Measurements from ENCODE around the gene DNAJC12.

DNAJC12 gene

GRCh38 chr10:67875340-67876238, 37.6 kb upstream of the DNAJC12 start:
- Histone ChIP-seq H3K27ac (ENCODE audit: insufficient read depth in 1 of 2, low read depth in 1 of 2, low read length in 2 of 2, poor library complexity in 1 of 2, severe bottlenecking in 2 of 2) (no peak overlapping the region), H3K4me1 (ENCODE audit: control extremely low read depth in 1 of 4, control insufficient read depth in 4 of 4, insufficient read depth in 4 of 4, low read length in 3 of 4) (no peaks in the 10 kb centered on the region), H3K4me3 (ENCODE audit: control insufficient read depth in 1 of 7, extremely low read depth in 1 of 7, insufficient read depth in 4 of 7, low read depth in 2 of 7, low read length in 6 of 7) (no peak overlapping the region), H3K9me3 (ENCODE audit: control extremely low read depth in 1 of 5, control insufficient read depth in 4 of 5, insufficient read depth in 2 of 5, low read depth in 1 of 5, low read length in 4 of 5) (no peaks in the 10 kb centered on the region), H3K36me3 (ENCODE audit: control insufficient read depth in 4 of 4, insufficient read depth in 4 of 4, low read length in 3 of 4) (no peaks in the 10 kb centered on the region), H3K27me3 (replicated peaks in 2 of 5; ENCODE audit: control insufficient read depth in 4 of 5, insufficient read depth in 5 of 5, low read length in 4 of 5) (no peaks in the 10 kb centered on the region)
- no peak for DNase-seq
- WGBS (ENCODE audit: insufficient coverage): 67% methylated on average over 1 of the region's 3 CpGs
- CTCF ChIA-PET: interaction anchor here (1.2 kb wide), 1 partner anchor 8 kb away, joined by 4 read pairs; the partner anchor contains the start of gene SIRT1
- POLR2A ChIA-PET: no interaction called here

GRCh38 chr10:67869996-67870395, 32.0 kb upstream of the DNAJC12 start:
- Histone ChIP-seq H3K27me3 (replicated peaks in 2 of 5; ENCODE audit: control insufficient read depth in 4 of 5, insufficient read depth in 5 of 5, low read length in 4 of 5) (no peaks in the 10 kb centered on the region), H3K4me1 (ENCODE audit: control extremely low read depth in 1 of 4, control insufficient read depth in 4 of 4, insufficient read depth in 4 of 4, low read length in 3 of 4) (no peaks in the 10 kb centered on the region), H3K27ac (ENCODE audit: insufficient read depth in 1 of 2, low read depth in 1 of 2, low read length in 2 of 2, poor library complexity in 1 of 2, severe bottlenecking in 2 of 2) (no peak overlapping the region), H3K9me3 (ENCODE audit: control extremely low read depth in 1 of 5, control insufficient read depth in 4 of 5, insufficient read depth in 2 of 5, low read depth in 1 of 5, low read length in 4 of 5) (no peaks in the 10 kb centered on the region), H3K4me3 (ENCODE audit: control insufficient read depth in 1 of 7, extremely low read depth in 1 of 7, insufficient read depth in 4 of 7, low read depth in 2 of 7, low read length in 6 of 7) (no peak overlapping the region), H3K36me3 (ENCODE audit: control insufficient read depth in 4 of 4, insufficient read depth in 4 of 4, low read length in 3 of 4) (no peaks in the 10 kb centered on the region)
- 96% methylated on average over 3 of the region's 6 CpGs for WGBS (ENCODE audit: insufficient coverage)
- POLR2A ChIA-PET: no interaction called here
- DNase-seq: no peak
- CTCF ChIA-PET: interaction anchor here (2.9 kb wide), 1 partner anchor 13 kb away, joined by 10 read pairs; the partner anchor contains the start of gene SIRT1

GRCh38 chr10:67868132-67868531, 30.1 kb upstream of the DNAJC12 start:
- Histone ChIP-seq H3K36me3 (ENCODE audit: control insufficient read depth in 4 of 4, insufficient read depth in 4 of 4, low read length in 3 of 4) (no peaks in the 10 kb centered on the region), H3K9me3 (ENCODE audit: control extremely low read depth in 1 of 5, control insufficient read depth in 4 of 5, insufficient read depth in 2 of 5, low read depth in 1 of 5, low read length in 4 of 5) (no peaks in the 10 kb centered on the region), H3K27me3 (replicated peaks in 2 of 5; ENCODE audit: control insufficient read depth in 4 of 5, insufficient read depth in 5 of 5, low read length in 4 of 5) (no peaks in the 10 kb centered on the region), H3K27ac (ENCODE audit: insufficient read depth in 1 of 2, low read depth in 1 of 2, low read length in 2 of 2, poor library complexity in 1 of 2, severe bottlenecking in 2 of 2) (no peak overlapping the region), H3K4me1 (ENCODE audit: control extremely low read depth in 1 of 4, control insufficient read depth in 4 of 4, insufficient read depth in 4 of 4, low read length in 3 of 4) (peaks cover 0 to 3% (median 0%) of the 10 kb centered on the region in 4 experiments), H3K4me3 (ENCODE audit: control insufficient read depth in 1 of 7, extremely low read depth in 1 of 7, insufficient read depth in 4 of 7, low read depth in 2 of 7, low read length in 6 of 7) (no peak overlapping the region)
- ChIA-PET CTCF (interaction anchor here (1.6 to 2.9 kb wide), 2 partner anchors 12 to 15 kb away, joined by 5 to 10 read pairs; partner anchors contain the start of gene SIRT1), POLR2A (interaction anchor here (0.6 kb wide), 1 partner anchor 187 kb away, joined by 6 read pairs; no protein-coding TSS in a partner anchor)
- WGBS (ENCODE audit: insufficient coverage): 100% methylated on average over 2 of the region's 2 CpGs
- no peak for DNase-seq

GRCh38 chr10:67864607-67865371, 26.8 kb upstream of the DNAJC12 start:
- no peak overlapping the region for H3K27ac ChIP-seq (ENCODE audit: insufficient read depth in 1 of 2, low read depth in 1 of 2, low read length in 2 of 2, poor library complexity in 1 of 2, severe bottlenecking in 2 of 2)
- H3K4me3 ChIP-seq (ENCODE audit: control insufficient read depth in 1 of 7, extremely low read depth in 1 of 7, insufficient read depth in 4 of 7, low read depth in 2 of 7, low read length in 6 of 7): no peak overlapping the region
- H3K4me1 ChIP-seq (ENCODE audit: control extremely low read depth in 1 of 4, control insufficient read depth in 4 of 4, insufficient read depth in 4 of 4, low read length in 3 of 4): peaks cover 0 to 3% (median 0%) of the 10 kb centered on the region in 4 experiments
- DNase-seq: peak in 2 of 3 donors; percentile 27 to 34
- POLR2A ChIA-PET: no interaction called here
- WGBS (ENCODE audit: insufficient coverage): 63% methylated on average over 8 of the region's 10 CpGs
- CTCF ChIA-PET: interaction anchor here (1.5 to 1.6 kb wide), 3 partner anchors 8 to 291 kb away, joined by 3 to 5 read pairs (median 4); partner anchors contain the start of gene SIRT1
- no peaks in the 10 kb centered on the region for H3K27me3 ChIP-seq (replicated peaks in 2 of 5; ENCODE audit: control insufficient read depth in 4 of 5, insufficient read depth in 5 of 5, low read length in 4 of 5)
- H3K9me3 ChIP-seq (ENCODE audit: control extremely low read depth in 1 of 5, control insufficient read depth in 4 of 5, insufficient read depth in 2 of 5, low read depth in 1 of 5, low read length in 4 of 5): no peaks in the 10 kb centered on the region
- H3K36me3 ChIP-seq (ENCODE audit: control insufficient read depth in 4 of 4, insufficient read depth in 4 of 4, low read length in 3 of 4): no peaks in the 10 kb centered on the region

GRCh38 chr10:67863094-67863493, 25.1 kb upstream of the DNAJC12 start:
- H3K27ac ChIP-seq (ENCODE audit: insufficient read depth in 1 of 2, low read depth in 1 of 2, low read length in 2 of 2, poor library complexity in 1 of 2, severe bottlenecking in 2 of 2): no peak overlapping the region
- no peaks in the 10 kb centered on the region for H3K9me3 ChIP-seq (ENCODE audit: control extremely low read depth in 1 of 5, control insufficient read depth in 4 of 5, insufficient read depth in 2 of 5, low read depth in 1 of 5, low read length in 4 of 5)
- H3K27me3 ChIP-seq (replicated peaks in 2 of 5; ENCODE audit: control insufficient read depth in 4 of 5, insufficient read depth in 5 of 5, low read length in 4 of 5): no peaks in the 10 kb centered on the region
- ChIA-PET CTCF (interaction anchor here (0.9 to 2.0 kb wide), 4 partner anchors 9 to 21 kb away, joined by 3 to 5 read pairs (median 4); partner anchors contain the start of gene SIRT1), POLR2A (no interaction called here)
- no peak overlapping the region for H3K4me3 ChIP-seq (ENCODE audit: control insufficient read depth in 1 of 7, extremely low read depth in 1 of 7, insufficient read depth in 4 of 7, low read depth in 2 of 7, low read length in 6 of 7)
- 100% methylated on average over 1 of the region's 2 CpGs for WGBS (ENCODE audit: insufficient coverage)
- no peaks in the 10 kb centered on the region for H3K36me3 ChIP-seq (ENCODE audit: control insufficient read depth in 4 of 4, insufficient read depth in 4 of 4, low read length in 3 of 4)
- no peak for DNase-seq
- H3K4me1 ChIP-seq (ENCODE audit: control extremely low read depth in 1 of 4, control insufficient read depth in 4 of 4, insufficient read depth in 4 of 4, low read length in 3 of 4): peaks cover 0 to 3% (median 0%) of the 10 kb centered on the region in 4 experiments

- H3K36me3 ChIP-seq (ENCODE audit: control insufficient read depth in 4 of 4, insufficient read depth in 4 of 4, low read length in 3 of 4): no peaks in the 10 kb centered on the region
- WGBS (ENCODE audit: insufficient coverage): 89% methylated on average over 3 of the region's 4 CpGs
- DNase-seq: no peak
- H3K9me3 ChIP-seq (ENCODE audit: control extremely low read depth in 1 of 5, control insufficient read depth in 4 of 5, insufficient read depth in 2 of 5, low read depth in 1 of 5, low read length in 4 of 5): no peaks in the 10 kb centered on the region
- H3K27ac ChIP-seq (ENCODE audit: insufficient read depth in 1 of 2, low read depth in 1 of 2, low read length in 2 of 2, poor library complexity in 1 of 2, severe bottlenecking in 2 of 2): no peak overlapping the region
- H3K27me3 ChIP-seq (replicated peaks in 2 of 5; ENCODE audit: control insufficient read depth in 4 of 5, insufficient read depth in 5 of 5, low read length in 4 of 5): no peaks in the 10 kb centered on the region
- ChIA-PET POLR2A (no interaction called here), CTCF (interaction anchor here (1.0 to 2.0 kb wide), 4 partner anchors 11 to 348 kb away, joined by 3 to 5 read pairs (median 4); partner anchors contain the start of gene SIRT1)
- no peak overlapping the region for H3K4me3 ChIP-seq (ENCODE audit: control insufficient read depth in 1 of 7, extremely low read depth in 1 of 7, insufficient read depth in 4 of 7, low read depth in 2 of 7, low read length in 6 of 7)
- peaks cover 0 to 3% (median 0%) of the 10 kb centered on the region in 4 experiments for H3K4me1 ChIP-seq (ENCODE audit: control extremely low read depth in 1 of 4, control insufficient read depth in 4 of 4, insufficient read depth in 4 of 4, low read length in 3 of 4)
These were observed 23.9 kb upstream of the DNAJC12 start for GRCh38 chr10:67861750-67862432.

All from common myeloid progenitor, CD34-positive (primary cell).